PC-3 (cell line): ENCODE data around the gene HSF4.

Experiments used
- CTCF ChIP-seq: fragments of 300-600 bp; sonication (generic); conservative IDR thresholded peaks from 2 replicates; pipeline ENCODE4 v1.5.1; 2017; ENCODE audit warnings: antibody characterized with exemption, low read depth, mild to moderate bottlenecking, low read length
- EZH2phosphoT487 ChIP-seq: fragments of 300-600 bp; sonication (generic); IDR thresholded peaks from 2 replicates; pipeline ENCODE4 v1.6.1; 2018; ENCODE audit warnings: mild to moderate bottlenecking, antibody characterized with exemption, low read length, borderline replicate concordance

GRCh38 chr16:67154578-67155294, 9.8 kb upstream of the HSF4 start:
- TF ChIP-seq CTCF (no peak), EZH2phosphoT487 (no peak)
